Stimulated activated CD4-positive, alpha-beta T cell treated with anti-CD3 and anti-CD28 coated beads, Interleukin-12 subunit alpha, Interleukin-12 subunit beta, amount 100 ng/mL, for 48 hours (primary cell): Measurements from ENCODE around the gene KDM4F.

Experiments used
- DNase-seq, 3 donors: peaks; one replicate each; pipeline ENCODE4 v3.0.0-alpha.2; 2020; ENCODE audit warnings: low read depth in 2 of 3, low spot score in 1 of 3

Gene KDM4F

DNA sequence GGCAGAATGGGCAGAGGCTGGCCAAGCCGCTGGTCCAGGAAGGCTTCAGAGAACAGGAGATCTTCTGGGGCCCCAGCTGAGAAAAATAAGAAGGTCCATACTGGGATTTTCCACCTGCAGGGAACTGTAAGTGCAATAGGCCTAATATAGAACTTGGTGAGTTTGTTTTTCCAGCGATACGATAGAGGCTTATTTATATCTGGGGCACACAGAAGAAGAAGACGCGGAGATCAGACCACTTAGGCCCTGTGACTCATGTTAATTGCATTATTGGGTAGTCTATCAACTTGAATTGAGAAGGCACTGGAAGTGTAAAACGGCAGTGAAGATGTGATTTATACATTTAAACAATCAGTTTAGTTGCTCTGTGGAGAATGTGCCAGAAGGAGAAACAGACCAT lies 9.8 kb downstream of the KDM4F start:
- DNase-seq: no peak

DNA sequence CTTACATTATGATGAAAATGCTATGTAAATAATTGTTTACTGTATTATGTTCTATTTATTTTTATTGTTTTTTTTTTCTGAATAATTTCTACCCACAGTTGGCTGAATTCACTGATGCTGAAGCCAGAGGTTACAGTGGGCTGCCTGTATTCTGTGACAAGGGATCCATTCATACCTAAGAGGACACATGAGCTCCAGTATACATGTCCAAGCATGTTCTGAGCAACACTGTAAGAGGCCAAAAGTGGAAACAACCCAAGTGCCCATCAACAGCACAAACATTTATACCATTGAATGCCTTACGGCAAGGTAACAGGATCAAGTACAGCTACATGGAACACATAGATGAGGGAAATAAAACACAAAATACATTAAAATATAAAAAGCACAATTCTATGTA lies 16.1 kb downstream of the KDM4F start:
- no peak for DNase-seq

- no peak for DNase-seq
These were observed 17.5 kb downstream of the KDM4F start, which contains the start of gene SRSF8 for GRCh38 chr11:95066716-95067038. Gene SRSF8 (plus strand): TSS chr11:95066919. CDS start chr11:95067227, 308 bp downstream.

- DNase-seq: peak; percentile 56 to 74 (median 59)
These were observed 18.0 kb downstream of the KDM4F start for GRCh38 chr11:95067039-95067840.

GRCh38 chr11:95067841-95068219 lies 18.6 kb downstream of the KDM4F start:
- DNase-seq: peak in 1 of 3 donors; percentile 22

DNA sequence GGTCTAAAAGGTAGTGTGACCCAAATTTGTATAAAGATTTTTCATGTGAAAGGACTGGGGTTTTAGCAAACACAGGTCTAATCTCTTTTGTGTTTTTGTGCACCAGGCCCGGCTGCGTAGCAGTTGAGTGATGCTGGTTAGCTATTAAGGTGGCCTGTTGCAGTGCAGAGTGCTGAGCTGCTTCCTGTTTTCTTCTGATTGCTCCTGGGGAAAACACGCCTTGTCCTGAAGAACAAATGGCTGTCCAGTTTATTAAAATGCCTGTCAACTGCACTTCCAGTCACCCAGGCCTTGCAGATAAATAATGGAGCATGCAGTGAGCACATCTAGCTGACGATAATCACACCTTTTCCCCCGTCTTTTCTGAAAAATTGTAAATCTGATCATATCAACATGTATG lies 19.3 kb downstream of the KDM4F start:
- DNase-seq: peak; percentile 43 to 58 (median 57)

- no peak for DNase-seq
These were observed 21.2 kb downstream of the KDM4F start for GRCh38 chr11:95070471-95070870.

GRCh38 chr11:95072948-95073347 lies 23.7 kb downstream of the KDM4F start:
- no peak for DNase-seq

- no peak for DNase-seq
These were observed 25.8 kb downstream of the KDM4F start for GRCh38 chr11:95074792-95075563.

- no peak for DNase-seq
These were observed 27.2 kb downstream of the KDM4F start for GRCh38 chr11:95076416-95076815.

DNA sequence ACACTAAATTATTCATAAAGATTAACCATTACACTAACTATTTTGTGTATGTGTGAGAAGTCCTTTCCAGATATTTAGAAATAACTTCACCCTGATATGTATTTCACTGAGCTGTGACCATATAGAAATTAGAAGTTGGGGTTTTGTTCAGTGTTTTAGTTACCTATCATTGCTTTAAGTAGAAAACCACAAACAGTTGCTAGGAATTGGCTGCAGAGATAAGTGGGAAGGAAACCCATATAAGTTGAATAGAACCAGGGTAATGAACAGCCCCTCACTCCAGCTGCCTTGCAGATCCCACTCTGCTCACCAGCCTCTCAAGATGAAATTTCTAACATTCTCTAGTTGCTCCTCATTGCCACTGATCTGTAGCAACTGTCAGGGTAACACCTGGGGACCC lies 27.8 kb downstream of the KDM4F start:
- DNase-seq: no peak

DNA sequence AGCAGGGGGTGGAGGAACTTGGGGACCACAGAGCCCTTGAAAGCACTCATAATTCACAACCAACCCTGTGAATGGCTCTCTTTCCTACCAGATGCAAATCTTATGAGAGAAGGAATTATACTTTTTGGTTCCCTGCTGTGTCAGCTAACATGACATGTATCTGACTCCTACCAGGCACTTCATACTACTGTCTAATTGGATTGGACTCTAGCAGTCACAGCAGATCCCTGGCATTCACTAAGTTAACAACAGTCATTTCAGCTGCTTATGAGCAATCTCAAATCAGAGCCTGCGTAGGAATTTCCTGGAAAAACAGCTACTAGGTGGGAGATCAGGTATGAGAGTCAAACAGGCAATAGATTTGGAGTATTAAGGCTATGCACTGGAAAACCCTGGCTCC lies 29.3 kb downstream of the KDM4F start:
- no peak for DNase-seq

DNA sequence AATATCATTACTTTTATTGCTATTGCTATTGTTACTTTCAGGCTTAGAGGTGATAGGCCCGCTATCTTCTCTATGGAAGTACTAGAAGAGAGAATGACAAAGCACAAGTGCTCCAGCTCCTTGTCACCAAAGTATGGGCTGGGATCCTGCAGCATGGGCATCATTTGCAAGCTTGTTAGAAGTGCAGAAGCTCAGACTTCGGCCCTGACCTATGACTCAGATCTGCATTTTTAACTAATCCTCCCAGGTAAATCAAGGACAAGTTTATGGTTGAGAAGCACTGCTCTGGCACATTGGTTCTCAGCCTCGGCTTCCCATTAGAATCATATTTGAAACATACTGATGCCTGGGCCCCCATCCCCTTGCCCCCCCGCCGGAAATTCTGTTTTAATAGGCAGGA lies 31.8 kb downstream of the KDM4F start:
- DNase-seq: no peak

- no peak for DNase-seq
These were observed 32.2 kb downstream of the KDM4F start for GRCh38 chr11:95081412-95081811.

DNA sequence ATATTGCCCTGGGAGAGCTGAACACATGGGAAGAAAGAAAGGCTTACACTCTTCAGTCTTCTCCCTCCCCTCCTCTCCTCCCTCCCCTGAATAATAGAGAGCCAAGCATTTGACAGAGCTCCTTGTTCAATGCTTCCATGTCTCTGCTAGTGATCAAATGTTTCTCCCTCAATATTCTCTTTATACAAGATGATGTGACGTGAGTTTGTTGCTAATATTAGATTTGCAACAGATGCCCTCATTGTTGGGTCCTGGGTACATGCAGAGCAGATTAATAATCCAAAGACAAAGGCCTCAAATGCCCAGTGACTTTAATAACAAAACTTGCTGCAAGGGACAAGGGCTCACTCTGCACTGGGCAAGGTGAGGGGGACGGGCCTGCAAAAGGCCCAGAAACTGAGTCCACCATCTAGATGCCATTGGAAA lies 33.4 kb downstream of the KDM4F start:
- DNase-seq: no peak

GRCh38 chr11:95084509-95084908 lies 35.3 kb downstream of the KDM4F start:
- peak; percentile 28 to 57 (median 39) for DNase-seq

DNA sequence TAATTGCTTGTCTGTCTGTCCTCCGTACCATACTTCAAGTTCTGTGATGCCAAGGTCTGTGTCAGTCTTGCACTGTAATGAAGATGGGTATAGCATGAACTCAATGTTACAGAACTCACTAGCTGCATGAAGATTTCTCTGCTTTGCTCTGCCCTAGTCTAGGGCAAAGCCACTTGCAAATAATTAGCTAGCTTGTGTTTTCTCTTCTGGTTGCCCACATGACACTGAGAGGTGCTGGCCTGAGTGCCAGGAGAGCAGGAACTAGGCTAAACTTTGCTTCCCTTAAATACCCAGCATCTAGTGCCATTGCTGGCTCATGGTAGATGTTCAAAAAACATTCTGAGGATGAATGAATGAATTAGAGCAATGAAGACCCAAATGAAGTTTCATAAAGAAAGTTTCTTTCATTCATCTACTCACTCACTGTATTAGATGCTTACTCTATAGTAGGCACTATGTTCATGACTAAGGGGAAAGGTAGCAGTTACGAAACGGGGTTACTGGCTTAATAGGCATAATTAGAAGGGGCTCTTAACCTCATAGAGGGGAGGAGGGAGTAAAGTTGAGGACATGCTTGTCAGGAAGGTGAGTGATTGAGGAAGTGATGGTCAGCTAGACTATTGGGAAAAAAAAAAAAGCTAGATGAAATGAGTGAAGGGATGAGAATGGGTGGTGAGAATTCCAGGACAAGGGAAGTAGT lies 36.0 kb downstream of the KDM4F start:
- no peak for DNase-seq

DNA sequence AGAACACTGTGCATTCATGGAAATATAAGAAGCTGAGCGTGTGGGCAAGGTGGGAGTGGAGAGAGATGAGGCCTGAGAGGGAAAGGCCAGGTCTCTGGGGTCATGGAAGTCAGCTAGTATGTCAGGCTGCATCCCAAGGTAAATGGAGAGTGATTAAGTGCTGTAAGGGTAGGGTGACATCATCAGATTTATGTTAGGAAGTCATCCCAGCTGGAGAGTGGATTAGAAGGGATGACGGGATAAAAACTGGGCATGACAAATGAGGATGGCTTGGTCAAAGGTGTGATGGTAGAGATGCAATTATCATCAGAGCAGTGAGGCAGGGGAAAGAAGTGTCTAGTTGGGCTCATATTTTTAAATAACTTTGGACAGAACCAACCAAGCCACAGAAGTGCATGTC lies 36.9 kb downstream of the KDM4F start:
- no peak for DNase-seq

DNA sequence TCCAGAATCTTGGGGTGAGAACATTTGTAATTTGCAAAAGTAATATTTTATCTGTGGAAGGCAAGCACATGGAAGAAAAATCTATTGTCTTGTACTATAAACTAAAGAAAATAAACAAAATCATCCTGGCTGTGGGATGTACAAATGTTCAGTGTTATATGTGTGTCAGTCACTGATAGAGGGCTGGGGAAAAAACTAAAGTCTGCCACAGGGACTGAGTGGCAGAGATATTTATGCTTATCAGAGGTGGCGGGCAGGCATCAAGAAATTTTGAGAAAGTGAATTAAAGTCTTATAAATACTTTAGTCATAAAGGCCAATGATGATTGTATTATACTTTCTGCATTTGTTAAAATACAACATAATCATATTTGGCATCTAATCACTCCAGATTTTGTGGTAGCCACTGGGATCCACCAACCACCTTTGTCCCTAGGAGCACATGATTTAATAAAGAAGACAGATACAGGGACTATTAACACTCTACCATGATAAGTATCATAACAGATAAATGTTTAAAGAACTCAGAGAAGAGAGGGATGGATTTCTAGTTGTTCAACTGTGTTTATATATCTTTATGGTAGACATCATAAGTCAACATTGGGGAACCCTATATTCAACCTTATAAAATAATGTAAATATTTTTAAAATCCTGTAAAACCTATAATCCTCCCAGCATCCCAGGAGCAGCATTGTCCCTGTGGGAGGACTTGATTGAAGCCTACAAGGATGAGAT lies 37.8 kb downstream of the KDM4F start:
- DNase-seq: no peak

GRCh38 chr11:95088946-95089619 lies 39.9 kb downstream of the KDM4F start:
- DNase-seq: no peak
